GM12878 (cell line): Measurements from ENCODE around the gene TYW1B. TPM values are rescaled to one million over a fixed set of nuclear protein-coding genes. Genes with fewer than 3 reads are reported as not detected.
"Not testable (repeated sequence)": the region's sequence is repeated elsewhere in the genome, so short reads cannot be mapped to it uniquely, and the experiment has no call there.

Experiments
- ATAC-seq: fragments of 200-7000 bp; cut with Tn5 transposase; 3 replicates; pipeline ENCODE4 v1.9.1; 2020; ENCODE audit warnings: mild to moderate bottlenecking, moderate library complexity
- BruUV-seq: library from RNA; stranded (reverse); fragments of 400-500 nt; replicated peaks from 2 replicates; lab custom pipeline; 2021; lab: Mats Ljungman, UMichigan
- CTCF ChIA-PET: fragments of 300-600 bp; sonication (Branson Sonifier 250); formaldehyde crosslinking; extraction: SDS; loops from one replicate; lab custom pipeline; 2021; ENCODE audit warnings: inconsistent platforms; lab: Yijun Ruan, JAX
- POLR2A ChIA-PET: fragments of 350-600 bp; formaldehyde crosslinking; extraction: SDS; loops from one replicate; lab custom pipeline; 2021; ENCODE audit warnings: inconsistent platforms; lab: Charles Lee
- RAD21 ChIA-PET: fragments of 300-600 bp; sonication (Branson Sonifier 250); formaldehyde crosslinking; loops from one replicate; lab custom pipeline; 2023; ENCODE audit warnings: antibody characterized with exemption; ENCODE audit not compliant: unreplicated experiment; lab: Charles Lee
- SMC1A ChIA-PET: fragments of 300-600 bp; sonication (Branson Sonifier 250); formaldehyde crosslinking; loops from one replicate; lab custom pipeline; 2023; ENCODE audit not compliant: unreplicated experiment, uncharacterized antibody; lab: Charles Lee
- DNase-seq: peaks from one replicate; pipeline ENCODE4 v3.0.0-alpha.2; 2011; ENCODE audit warnings: low read depth, low spot score
- FAIRE-seq: peaks from 3 replicates; lab custom pipeline; 2011; peaks lifted over from hg19 to GRCh38; lab: Jason Lieb, UNC
- H2AFZ ChIP-seq: 2 replicates; pipeline ENCODE4 v1.6.0; 2011; ENCODE audit warnings: low read depth, low read length, control low read depth; ENCODE audit not compliant: control insufficient read depth
- H3K27ac ChIP-seq: 2 replicates; pipeline ENCODE4 v1.5.1; 2011; ENCODE audit warnings: control low read depth; ENCODE audit not compliant: control insufficient read depth, insufficient read depth
- H3K27me3 ChIP-seq, 2 experiments: replicated peaks in 1 of 2; 2 replicates each; pipeline versions ENCODE4 v1.6.0 to v1.6.1; 2011; ENCODE audit warnings: low read length in 1 of 2; ENCODE audit not compliant: control insufficient read depth in 2 of 2, insufficient read depth in 2 of 2
- H3K36me3 ChIP-seq, 2 experiments: 2 replicates each; pipeline ENCODE4 v1.5.1; 2011; ENCODE audit warnings: low read length in 1 of 2; ENCODE audit not compliant: control insufficient read depth in 2 of 2, insufficient read depth in 2 of 2
- H3K4me1 ChIP-seq: 2 replicates; pipeline ENCODE4 v1.6.1; 2011; ENCODE audit warnings: mild to moderate bottlenecking, low read length, moderate library complexity, mixed read lengths; ENCODE audit not compliant: control insufficient read depth, insufficient read depth
- H3K4me2 ChIP-seq: 2 replicates; pipeline ENCODE4 v1.6.0; 2011; ENCODE audit warnings: control low read depth; ENCODE audit not compliant: control insufficient read depth, insufficient read depth
- H3K4me3 ChIP-seq: fragments of 200-600 bp; sonication (generic); 2 replicates; pipeline ENCODE4 v1.5.1; 2016
- H3K79me2 ChIP-seq: 2 replicates; pipeline ENCODE4 v1.6.0; 2011; ENCODE audit warnings: low read length; ENCODE audit not compliant: control insufficient read depth, insufficient read depth
- H3K9ac ChIP-seq: 2 replicates; pipeline ENCODE4 v1.8.0; 2011; ENCODE audit warnings: low read length, control low read depth, mixed read lengths; ENCODE audit not compliant: control insufficient read depth, insufficient read depth
- H3K9me3 ChIP-seq: replicated peaks from 3 replicates; pipeline ENCODE4 v1.5.1; 2011; ENCODE audit warnings: mild to moderate bottlenecking, low read length; ENCODE audit not compliant: control insufficient read depth, insufficient read depth
- H4K20me1 ChIP-seq: 2 replicates; pipeline ENCODE4 v1.6.0; 2011; ENCODE audit not compliant: control insufficient read depth, insufficient read depth
- ATF7 ChIP-seq: fragments of 450-650 bp; IDR thresholded peaks from 2 replicates; pipeline ENCODE4 v1.6.1; 2016; ENCODE audit warnings: low read depth, mild to moderate bottlenecking
- CBX5 ChIP-seq: sonication (generic); IDR thresholded peaks from 2 replicates; pipeline ENCODE4 v1.6.1; 2016; ENCODE audit warnings: low read depth, moderate library complexity, mild to moderate bottlenecking, inconsistent platforms
- CREB1 ChIP-seq: IDR thresholded peaks from 2 replicates; pipeline ENCODE4 v1.6.1; 2012; ENCODE audit warnings: low read depth, mild to moderate bottlenecking, inconsistent platforms
- IKZF1 ChIP-seq: fragments of 450-650 bp; conservative IDR thresholded peaks from 2 replicates; pipeline ENCODE4 v1.6.1; 2017; ENCODE audit warnings: antibody characterized with exemption, mild to moderate bottlenecking
- JUND ChIP-seq: IDR thresholded peaks from 2 replicates; pipeline ENCODE4 v1.6.1; 2012; ENCODE audit warnings: low read depth, mild to moderate bottlenecking, low read length, improper control_type of control experiment, moderate library complexity
- MTA2 ChIP-seq: fragments of 450-650 bp; IDR thresholded peaks from 2 replicates; pipeline ENCODE4 v1.6.1; 2016; ENCODE audit warnings: low read depth, mild to moderate bottlenecking, moderate library complexity
- MYC ChIP-seq: IDR thresholded peaks from 2 replicates; pipeline ENCODE4 v1.6.1; 2011; ENCODE audit warnings: mild to moderate bottlenecking, low read length, moderate library complexity, inconsistent platforms; ENCODE audit not compliant: insufficient read depth, insufficient replicate concordance, insufficient read length, severe bottlenecking
- NFIC ChIP-seq: IDR thresholded peaks from 2 replicates; pipeline ENCODE4 v1.6.1; 2012; ENCODE audit warnings: low read depth, mild to moderate bottlenecking, inconsistent platforms, low read length, moderate library complexity
- NR2C1 ChIP-seq: fragments of 450-650 bp; IDR thresholded peaks from 2 replicates; pipeline ENCODE4 v1.6.1; 2017; ENCODE audit warnings: antibody characterized with exemption, mild to moderate bottlenecking, moderate library complexity
- POLR2AphosphoS5 ChIP-seq: IDR thresholded peaks from 2 replicates; pipeline ENCODE4 v1.6.1; 2011; ENCODE audit warnings: mild to moderate bottlenecking, low read length, inconsistent platforms
- RCOR1 ChIP-seq: conservative IDR thresholded peaks from 2 replicates; pipeline ENCODE4 v1.6.1; 2012; ENCODE audit warnings: low read depth, low read length, improper control_type of control experiment
- SREBF2 ChIP-seq: IDR thresholded peaks from 2 replicates; pipeline ENCODE4 v1.6.1; 2012; ENCODE audit warnings: mild to moderate bottlenecking, low read length
- ZSCAN29 ChIP-seq: fragments of 450-650 bp; IDR thresholded peaks from 2 replicates; pipeline ENCODE4 v1.6.1; 2017; ENCODE audit warnings: mild to moderate bottlenecking, moderate library complexity
- WGBS: methylation state at CpG from one replicate; pipeline ENCODE4 v1.1.6; 2016; ENCODE audit warnings: low lambda C conversion rate; ENCODE audit not compliant: insufficient replicate concordance, insufficient coverage; ENCODE audit errors: missing lambda C conversion rate; 5-methylcytosine and 5-hydroxymethylcytosine counted together
- in situ Hi-C: fragments of 300-500 bp; cut with MboI; formaldehyde crosslinking; loops from 9 replicates; pipeline ENCODE4 v1.14.3; 2018; ENCODE audit warnings: mixed read lengths
- intact Hi-C: fragments of 100-400 bp; cut with micrococcal nuclease; formaldehyde crosslinking; loops from one replicate; pipeline ENCODE4 v1.14.2; 2022; ENCODE audit not compliant: unreplicated experiment
- polyA plus RNA-seq, 11 experiments: library from polyadenylated mRNA; depleted of rRNA in 4 of 11; unstranded in 6 of 11; stranded (reverse) in 5 of 11; fragments of >200 nt; fragmentation: Nextera tagmentation in 4 of 11; fragmentation: Illumina TruSeq in 1 of 11; extraction: Ambion mirVana in 4 of 11; extraction: Trizol in 1 of 11; gene quantifications; 1 replicate in 1 of 11; 2 replicates in 10 of 11; pipeline versions ENCODE4 v1.2.1 to v1.2.3, GENCODE V29; 2011 to 2016; ENCODE audit warnings: inconsistent platforms in 2 of 11, missing spikeins in 2 of 11, low read depth in 1 of 11
- total RNA-seq, 4 experiments: library from RNA; depleted of rRNA in 3 of 4; stranded (reverse); fragments of >200 nt in 3 of 4; fragmentation: Illumina TruSeq in 1 of 4; extraction: Trizol in 1 of 4; gene quantifications; 2 replicates each; pipeline versions ENCODE4 v1.2.1 to v1.2.3, GENCODE V29; 2013 to 2021
- TF ChIP-seq, protein P1 (sequence below): IDR thresholded peaks from 2 replicates; pipeline ENCODE4 v1.6.1; 2012; ENCODE audit warnings: low read depth, low read length, improper control_type of control experiment

The TYW1B gene
- total and polyA plus RNA-seq, 10 of the 15 experiments (the other 5 are each of a cell fraction or from before 2014, with no cell fraction given), result 3.5 to 6.6 (median 5.3) TPM

GRCh38 chr7:72603073-72603472, 224.9 kb downstream of the TYW1B start:
- in situ Hi-C loops, result no loop called here
- H3K9me3 ChIP-seq, result no peaks in the 10 kb centered on the region
- RAD21 ChIA-PET, result no interaction called here
- H3K9ac ChIP-seq, result no peak overlapping the region
- POLR2A ChIA-PET, result no interaction called here
- TF ChIP-seq MTA2 (no peak), JUND (no peak), MYC (no peak), ZSCAN29 (no peak), RCOR1 (no peak), NFIC (no peak), ATF7 (no peak), IKZF1 (no peak), CBX5 (no peak), POLR2AphosphoS5 (no peak), CREB1 (no peak), SREBF2 (no peak), NR2C1 (no peak)
- TF ChIP-seq, protein P1, sequence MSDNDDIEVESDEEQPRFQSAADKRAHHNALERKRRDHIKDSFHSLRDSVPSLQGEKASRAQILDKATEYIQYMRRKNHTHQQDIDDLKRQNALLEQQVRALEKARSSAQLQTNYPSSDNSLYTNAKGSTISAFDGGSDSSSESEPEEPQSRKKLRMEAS, result no peak
- TF ChIP-seq, all 136 proteins: peak for 0
- H3K27ac ChIP-seq, result no peak overlapping the region
- no peaks in the 10 kb centered on the region for H4K20me1 ChIP-seq
- ChIA-PET CTCF (no interaction called here), SMC1A (no interaction called here)
- H3K36me3 ChIP-seq, result no peaks in the 10 kb centered on the region
- intact Hi-C loops, result no loop called here
- no peaks in the 10 kb centered on the region for H3K79me2 ChIP-seq
- no peak overlapping the region for H3K4me2 ChIP-seq
- WGBS, result 93% methylated on average over 5 of the region's 5 CpGs
- no peak overlapping the region for H2AFZ ChIP-seq
- H3K4me1 ChIP-seq, result no peaks in the 10 kb centered on the region
- BruUV-seq, result no TSS peak
- FAIRE-seq (no peak), ATAC-seq (no peak), DNase-seq (no peak)
- H3K27me3 ChIP-seq, result no peaks in the 10 kb centered on the region
- no peak overlapping the region for H3K4me3 ChIP-seq

DNA sequence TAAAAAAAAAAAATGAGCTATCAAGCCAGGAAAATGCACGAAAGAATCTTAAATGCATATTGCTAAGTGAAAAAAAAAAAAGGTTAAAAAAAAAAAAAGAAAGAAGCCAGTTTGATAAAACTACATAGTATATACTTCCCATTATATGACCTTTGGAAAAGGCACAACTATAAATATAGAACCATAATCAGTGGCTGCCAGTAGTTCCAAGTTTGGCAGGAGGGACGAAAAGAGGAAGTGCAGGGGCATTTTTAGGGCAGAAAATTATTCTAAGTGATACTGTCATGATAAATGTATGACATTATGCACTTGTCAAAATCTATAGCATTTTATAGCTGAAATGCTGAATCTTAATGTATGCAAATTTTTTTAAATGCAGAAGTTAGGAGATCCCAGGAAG, 226.3 kb downstream of the TYW1B start:
- 5% methylated on average over 1 of the region's 2 CpGs for WGBS
- ATAC-seq, DNase-seq, H3K9me3 ChIP-seq, BruUV-seq, H2AFZ ChIP-seq, H3K36me3 ChIP-seq, intact Hi-C loops, H3K4me1 ChIP-seq, in situ Hi-C loops, FAIRE-seq, H4K20me1 ChIP-seq, POLR2A ChIA-PET, CTCF ChIA-PET, H3K4me2 ChIP-seq, H3K27me3 ChIP-seq, H3K4me3 ChIP-seq, H3K9ac ChIP-seq, RAD21 ChIA-PET, H3K27ac ChIP-seq, H3K79me2 ChIP-seq: not testable (repeated sequence)
- SMC1A ChIA-PET, result interaction anchor here (0.6 kb wide), 1 partner anchor 107 kb away, joined by 3 read pairs; no protein-coding TSS in a partner anchor

DNA sequence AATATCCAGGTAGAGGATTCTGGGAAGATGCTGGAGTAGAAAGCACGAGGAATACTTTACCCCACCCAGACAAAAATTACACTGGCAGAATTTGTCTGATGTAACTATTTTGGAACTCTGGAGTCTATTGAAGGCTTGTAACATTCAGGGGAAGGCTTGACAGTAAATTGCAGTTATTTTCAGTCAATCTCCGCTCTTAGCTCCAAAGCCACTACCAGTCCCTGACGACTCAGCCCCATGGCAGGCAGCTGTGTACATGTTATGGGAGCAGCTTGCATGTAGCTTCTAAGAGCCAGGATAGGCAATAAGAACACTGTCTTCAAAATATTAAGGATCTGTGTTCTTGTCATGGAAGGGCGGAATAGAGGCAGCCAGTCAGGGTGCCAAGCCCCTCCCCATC, 238.0 kb downstream of the TYW1B start:
- H3K9me3 ChIP-seq, H4K20me1 ChIP-seq, DNase-seq, H3K4me3 ChIP-seq, H3K4me2 ChIP-seq, POLR2A ChIA-PET, FAIRE-seq, RAD21 ChIA-PET, H3K27ac ChIP-seq, SMC1A ChIA-PET, CTCF ChIA-PET, H3K36me3 ChIP-seq, H2AFZ ChIP-seq, H3K79me2 ChIP-seq, H3K4me1 ChIP-seq, in situ Hi-C loops, H3K27me3 ChIP-seq, BruUV-seq, ATAC-seq, intact Hi-C loops, H3K9ac ChIP-seq: not testable (repeated sequence)
- WGBS, result 57% methylated on average over 4 of the region's 4 CpGs
